GM10266 (cell line): Measurements from ENCODE around the gene NKX6-2.

ENCODE experiments used
- DNase-seq: peaks from one replicate; pipeline ENCODE4 v3.0.0; 2012; ENCODE audit errors: extremely low spot score
- TF ChIP-seq, protein P1 (sequence below): IDR thresholded peaks from 2 replicates; pipeline ENCODE4 v1.5.1; 2012; ENCODE audit warnings: mild to moderate bottlenecking, low read depth; ENCODE audit not compliant: control insufficient read depth, insufficient read depth; ENCODE audit errors: missing control alignments

NKX6-2 gene

DNA sequence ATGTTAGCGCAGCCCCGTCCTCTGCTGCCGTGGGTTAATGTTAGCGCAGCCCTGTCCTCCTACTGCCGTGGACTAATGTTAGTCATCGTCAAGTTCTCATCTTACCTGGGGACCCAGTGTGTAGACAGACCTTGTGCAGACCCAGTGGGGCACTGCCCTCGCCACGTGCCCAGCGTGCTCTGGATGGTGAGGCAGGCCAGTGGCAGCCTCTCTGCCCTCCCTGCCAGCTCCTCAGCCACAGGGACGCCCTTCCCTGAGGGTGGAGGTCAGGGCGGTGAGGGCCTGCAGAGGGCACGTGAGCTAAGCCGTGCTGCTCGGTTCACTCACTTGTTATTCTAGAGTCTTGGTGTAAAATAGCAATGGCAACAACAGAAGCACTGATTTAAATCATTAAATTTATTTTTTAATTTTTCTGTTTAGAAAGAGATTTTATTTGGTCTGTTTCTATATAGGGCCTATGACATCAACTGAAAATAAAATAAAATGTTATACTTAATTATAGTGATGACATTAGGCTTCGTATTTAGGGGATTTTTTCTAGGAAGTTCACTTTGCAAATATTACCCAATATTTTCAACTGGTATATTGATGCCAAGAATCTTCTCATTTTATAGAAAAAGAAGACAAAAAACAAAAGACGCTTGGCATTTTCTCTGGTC lies 48.4 kb downstream of the NKX6-2 start:
- TF ChIP-seq, protein P1, sequence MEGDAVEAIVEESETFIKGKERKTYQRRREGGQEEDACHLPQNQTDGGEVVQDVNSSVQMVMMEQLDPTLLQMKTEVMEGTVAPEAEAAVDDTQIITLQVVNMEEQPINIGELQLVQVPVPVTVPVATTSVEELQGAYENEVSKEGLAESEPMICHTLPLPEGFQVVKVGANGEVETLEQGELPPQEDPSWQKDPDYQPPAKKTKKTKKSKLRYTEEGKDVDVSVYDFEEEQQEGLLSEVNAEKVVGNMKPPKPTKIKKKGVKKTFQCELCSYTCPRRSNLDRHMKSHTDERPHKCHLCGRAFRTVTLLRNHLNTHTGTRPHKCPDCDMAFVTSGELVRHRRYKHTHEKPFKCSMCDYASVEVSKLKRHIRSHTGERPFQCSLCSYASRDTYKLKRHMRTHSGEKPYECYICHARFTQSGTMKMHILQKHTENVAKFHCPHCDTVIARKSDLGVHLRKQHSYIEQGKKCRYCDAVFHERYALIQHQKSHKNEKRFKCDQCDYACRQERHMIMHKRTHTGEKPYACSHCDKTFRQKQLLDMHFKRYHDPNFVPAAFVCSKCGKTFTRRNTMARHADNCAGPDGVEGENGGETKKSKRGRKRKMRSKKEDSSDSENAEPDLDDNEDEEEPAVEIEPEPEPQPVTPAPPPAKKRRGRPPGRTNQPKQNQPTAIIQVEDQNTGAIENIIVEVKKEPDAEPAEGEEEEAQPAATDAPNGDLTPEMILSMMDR = no peak

DNA sequence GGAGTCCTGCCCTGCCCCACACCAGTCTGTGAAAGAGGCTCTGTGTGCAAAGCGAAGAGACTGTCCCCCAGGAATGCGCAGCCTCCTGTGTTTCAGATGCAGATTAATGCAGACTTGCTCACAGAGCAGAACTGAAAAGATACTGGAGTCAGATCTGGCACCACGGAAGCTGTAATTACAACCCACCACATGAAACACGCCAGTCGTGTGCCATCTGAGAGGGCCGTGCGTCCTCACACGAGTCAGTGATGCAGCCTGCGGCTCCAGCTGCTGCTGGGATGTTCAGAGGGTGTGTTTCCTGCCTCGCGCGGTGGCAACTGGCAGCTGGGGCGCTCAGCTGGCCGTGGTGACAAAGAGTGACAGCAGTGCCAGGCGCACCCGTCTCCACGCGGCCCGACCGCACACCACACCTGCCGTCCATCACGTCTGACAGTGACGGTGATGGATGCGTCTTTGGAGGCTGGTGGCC lies 50.0 kb downstream of the NKX6-2 start:
- TF ChIP-seq, protein P1 = no peak
- DNase-seq = no peak

More for the DNA sequence above, 48.4 kb downstream of the NKX6-2 start:
- no peak for DNase-seq

GRCh38 chr10:132735341-132735775 lies 50.6 kb downstream of the NKX6-2 start:
- DNase-seq = no peak
- TF ChIP-seq, protein P1 = no peak

- TF ChIP-seq, protein P1 = no peak
- no peak for DNase-seq
Observed at GRCh38 chr10:132733926-132734325, 52.0 kb downstream of the NKX6-2 start.
